Keratinocyte (primary cell): ENCODE data around the gene ZCCHC3.

ENCODE experiments used
- EZH2 ChIP-seq: IDR thresholded peaks from one replicate; pipeline ENCODE4 v1.6.1; 2012; ENCODE audit warnings: inconsistent platforms, mild to moderate bottlenecking, low read length, moderate library complexity
- TF ChIP-seq, protein P1 (sequence below), 3 experiments: IDR thresholded peaks in 1 of 3; conservative IDR thresholded peaks in 1 of 3; optimal IDR thresholded peaks in 1 of 3; 2 replicates in 2 of 3; 3 replicates in 1 of 3; pipeline versions ENCODE3 to v1.5.1; 2011; ENCODE audit warnings: low read length in 3 of 3, mild to moderate bottlenecking in 3 of 3, moderate library complexity in 2 of 3, control low read depth in 1 of 3, inconsistent platforms in 1 of 3; ENCODE audit not compliant: insufficient read depth in 2 of 3; ENCODE audit errors: extremely low read depth in 1 of 3

DNA sequence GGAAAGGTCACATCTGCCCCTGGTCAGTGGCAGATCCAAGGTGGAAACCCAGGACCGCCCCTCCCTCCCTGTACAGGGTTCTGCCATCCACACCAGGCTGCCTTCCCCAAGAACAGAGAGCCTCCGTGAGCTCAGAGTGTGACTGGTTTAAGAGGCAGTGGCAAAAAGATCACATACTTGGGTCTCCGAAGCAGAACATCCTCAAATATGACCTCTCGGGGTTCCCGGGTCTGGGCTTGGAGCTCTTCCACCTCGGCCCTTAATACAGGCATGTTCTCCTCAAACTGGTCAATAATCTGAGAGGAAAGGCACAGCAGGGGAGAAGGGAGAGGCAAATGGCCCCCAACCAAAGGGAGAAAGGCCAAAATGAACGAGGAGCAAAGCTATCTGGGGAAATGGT, 21.6 kb upstream of the ZCCHC3 start:
- TF ChIP-seq, protein P1, sequence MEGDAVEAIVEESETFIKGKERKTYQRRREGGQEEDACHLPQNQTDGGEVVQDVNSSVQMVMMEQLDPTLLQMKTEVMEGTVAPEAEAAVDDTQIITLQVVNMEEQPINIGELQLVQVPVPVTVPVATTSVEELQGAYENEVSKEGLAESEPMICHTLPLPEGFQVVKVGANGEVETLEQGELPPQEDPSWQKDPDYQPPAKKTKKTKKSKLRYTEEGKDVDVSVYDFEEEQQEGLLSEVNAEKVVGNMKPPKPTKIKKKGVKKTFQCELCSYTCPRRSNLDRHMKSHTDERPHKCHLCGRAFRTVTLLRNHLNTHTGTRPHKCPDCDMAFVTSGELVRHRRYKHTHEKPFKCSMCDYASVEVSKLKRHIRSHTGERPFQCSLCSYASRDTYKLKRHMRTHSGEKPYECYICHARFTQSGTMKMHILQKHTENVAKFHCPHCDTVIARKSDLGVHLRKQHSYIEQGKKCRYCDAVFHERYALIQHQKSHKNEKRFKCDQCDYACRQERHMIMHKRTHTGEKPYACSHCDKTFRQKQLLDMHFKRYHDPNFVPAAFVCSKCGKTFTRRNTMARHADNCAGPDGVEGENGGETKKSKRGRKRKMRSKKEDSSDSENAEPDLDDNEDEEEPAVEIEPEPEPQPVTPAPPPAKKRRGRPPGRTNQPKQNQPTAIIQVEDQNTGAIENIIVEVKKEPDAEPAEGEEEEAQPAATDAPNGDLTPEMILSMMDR (optimal IDR thresholded peaks at IDR 0.05 in 1 of 3, IDR thresholded peaks at IDR 0.05 in 1 of 3, conservative IDR thresholded peaks at IDR 0.05 in 1 of 3; ENCODE audit: extremely low read depth in 1 of 3, insufficient read depth in 2 of 3, low read length in 3 of 3), result no peak
- TF ChIP-seq EZH2, result no peak
